GM12878 (cell line): ENCODE results near the gene RAB3GAP1. TPM values are rescaled to one million over a fixed set of nuclear protein-coding genes. Genes with fewer than 3 reads are reported as not detected.

ENCODE experiments used
- ATAC-seq: fragments of 200-7000 bp; cut with Tn5 transposase; 3 replicates; pipeline ENCODE4 v1.9.1; 2020; ENCODE audit warnings: mild to moderate bottlenecking, moderate library complexity
- Bru-seq: library from RNA; stranded (reverse); fragments of 400-500 nt; gene quantifications from one replicate; lab custom pipeline; 2021; lab: Mats Ljungman, UMichigan
- BruChase-seq, 2 experiments: library from RNA; stranded (reverse); fragments of 400-500 nt; gene quantifications; one replicate each; lab custom pipeline; 2021; lab: Mats Ljungman, UMichigan
- BruUV-seq: library from RNA; stranded (reverse); fragments of 400-500 nt; replicated peaks from 2 replicates; lab custom pipeline; 2021; lab: Mats Ljungman, UMichigan
- CTCF ChIA-PET: fragments of 300-600 bp; sonication (Branson Sonifier 250); formaldehyde crosslinking; extraction: SDS; loops from one replicate; lab custom pipeline; 2021; ENCODE audit warnings: inconsistent platforms; lab: Yijun Ruan, JAX
- POLR2A ChIA-PET: fragments of 350-600 bp; formaldehyde crosslinking; extraction: SDS; loops from one replicate; lab custom pipeline; 2021; ENCODE audit warnings: inconsistent platforms; lab: Charles Lee
- RAD21 ChIA-PET: fragments of 300-600 bp; sonication (Branson Sonifier 250); formaldehyde crosslinking; loops from one replicate; lab custom pipeline; 2023; ENCODE audit warnings: antibody characterized with exemption; ENCODE audit not compliant: unreplicated experiment; lab: Charles Lee
- SMC1A ChIA-PET: fragments of 300-600 bp; sonication (Branson Sonifier 250); formaldehyde crosslinking; loops from one replicate; lab custom pipeline; 2023; ENCODE audit not compliant: unreplicated experiment, uncharacterized antibody; lab: Charles Lee
- DNase-seq: peaks from one replicate; pipeline ENCODE4 v3.0.0-alpha.2; 2011; ENCODE audit warnings: low read depth, low spot score
- FAIRE-seq: peaks from 3 replicates; lab custom pipeline; 2011; peaks lifted over from hg19 to GRCh38; lab: Jason Lieb, UNC
- H2AFZ ChIP-seq: 2 replicates; pipeline ENCODE4 v1.6.0; 2011; ENCODE audit warnings: low read depth, low read length, control low read depth; ENCODE audit not compliant: control insufficient read depth
- H3K27ac ChIP-seq: 2 replicates; pipeline ENCODE4 v1.5.1; 2011; ENCODE audit warnings: control low read depth; ENCODE audit not compliant: control insufficient read depth, insufficient read depth
- H3K27me3 ChIP-seq, 2 experiments: replicated peaks in 1 of 2; 2 replicates each; pipeline versions ENCODE4 v1.6.0 to v1.6.1; 2011; ENCODE audit warnings: low read length in 1 of 2; ENCODE audit not compliant: control insufficient read depth in 2 of 2, insufficient read depth in 2 of 2
- H3K36me3 ChIP-seq, 2 experiments: 2 replicates each; pipeline ENCODE4 v1.5.1; 2011; ENCODE audit warnings: low read length in 1 of 2; ENCODE audit not compliant: control insufficient read depth in 2 of 2, insufficient read depth in 2 of 2
- H3K4me1 ChIP-seq: 2 replicates; pipeline ENCODE4 v1.6.1; 2011; ENCODE audit warnings: mild to moderate bottlenecking, low read length, moderate library complexity, mixed read lengths; ENCODE audit not compliant: control insufficient read depth, insufficient read depth
- H3K4me2 ChIP-seq: 2 replicates; pipeline ENCODE4 v1.6.0; 2011; ENCODE audit warnings: control low read depth; ENCODE audit not compliant: control insufficient read depth, insufficient read depth
- H3K4me3 ChIP-seq: fragments of 200-600 bp; sonication (generic); 2 replicates; pipeline ENCODE4 v1.5.1; 2016
- H3K79me2 ChIP-seq: 2 replicates; pipeline ENCODE4 v1.6.0; 2011; ENCODE audit warnings: low read length; ENCODE audit not compliant: control insufficient read depth, insufficient read depth
- H3K9ac ChIP-seq: 2 replicates; pipeline ENCODE4 v1.8.0; 2011; ENCODE audit warnings: low read length, control low read depth, mixed read lengths; ENCODE audit not compliant: control insufficient read depth, insufficient read depth
- H3K9me3 ChIP-seq: replicated peaks from 3 replicates; pipeline ENCODE4 v1.5.1; 2011; ENCODE audit warnings: mild to moderate bottlenecking, low read length; ENCODE audit not compliant: control insufficient read depth, insufficient read depth
- H4K20me1 ChIP-seq: 2 replicates; pipeline ENCODE4 v1.6.0; 2011; ENCODE audit not compliant: control insufficient read depth, insufficient read depth
- BMI1 ChIP-seq: fragments of 450-650 bp; IDR thresholded peaks from 2 replicates; pipeline ENCODE4 v1.6.1; 2016; ENCODE audit warnings: mild to moderate bottlenecking, moderate library complexity, borderline replicate concordance
- BRCA1 ChIP-seq: IDR thresholded peaks from 2 replicates; pipeline ENCODE4 v1.6.1; 2011; ENCODE audit warnings: low read depth, low read length, improper control_type of control experiment
- CBX3 ChIP-seq: fragments of 200-600 bp; sonication (generic); IDR thresholded peaks from 2 replicates; pipeline ENCODE4 v1.6.1; 2016; ENCODE audit warnings: low read depth, borderline replicate concordance
- FOXM1 ChIP-seq: IDR thresholded peaks from 2 replicates; pipeline ENCODE4 v1.6.1; 2012; ENCODE audit warnings: low read depth, mild to moderate bottlenecking, inconsistent platforms, low read length, moderate library complexity
- HDAC6 ChIP-seq: fragments of 200-600 bp; sonication (generic); IDR thresholded peaks from one replicate; pipeline ENCODE4 v1.8.0; 2017; ENCODE audit warnings: antibody characterized with exemption; ENCODE audit not compliant: unreplicated experiment
- IRF5 ChIP-seq: fragments of 450-650 bp; IDR thresholded peaks from 2 replicates; pipeline ENCODE4 v1.6.1; 2017; ENCODE audit warnings: borderline replicate concordance
- KLF5 ChIP-seq: fragments of 450-650 bp; IDR thresholded peaks from 2 replicates; pipeline ENCODE4 v1.6.1; 2014; ENCODE audit warnings: mild to moderate bottlenecking; ENCODE audit not compliant: partially characterized antibody
- LARP7 ChIP-seq: fragments of 450-650 bp; IDR thresholded peaks from 2 replicates; pipeline ENCODE4 v1.6.1; 2017; ENCODE audit warnings: mild to moderate bottlenecking
- MEF2B ChIP-seq: fragments of 450-650 bp; IDR thresholded peaks from 2 replicates; pipeline ENCODE4 v1.6.1; 2018; ENCODE audit warnings: mild to moderate bottlenecking, moderate library complexity; ENCODE audit not compliant: partially characterized antibody, poor library complexity, severe bottlenecking
- MTA2 ChIP-seq: fragments of 450-650 bp; IDR thresholded peaks from 2 replicates; pipeline ENCODE4 v1.6.1; 2016; ENCODE audit warnings: low read depth, mild to moderate bottlenecking, moderate library complexity
- NRF1 ChIP-seq: conservative IDR thresholded peaks from 2 replicates; pipeline ENCODE4 v1.6.1; 2011; ENCODE audit warnings: mild to moderate bottlenecking, low read depth, low read length, improper control_type of control experiment
- RBBP5 ChIP-seq: fragments of 200-600 bp; sonication (generic); conservative IDR thresholded peaks from 2 replicates; pipeline ENCODE4 v1.6.1; 2016
- RFX5 ChIP-seq: IDR thresholded peaks from 2 replicates; pipeline ENCODE4 v1.6.1; 2011; ENCODE audit warnings: low read depth, low read length, improper control_type of control experiment
- RUNX3 ChIP-seq: IDR thresholded peaks from 2 replicates; pipeline ENCODE4 v1.6.1; 2012; ENCODE audit warnings: low read length, inconsistent platforms
- SMAD5 ChIP-seq: IDR thresholded peaks from 2 replicates; pipeline ENCODE4 v1.6.1; 2016; ENCODE audit warnings: antibody characterized with exemption, low read depth
- STAT3 ChIP-seq: IDR thresholded peaks from 2 replicates; pipeline ENCODE4 v1.6.1; 2011; ENCODE audit warnings: low read depth, low read length, improper control_type of control experiment
- TCF12 ChIP-seq: IDR thresholded peaks from 2 replicates; pipeline ENCODE4 v1.6.1; 2011; ENCODE audit warnings: low read depth, mild to moderate bottlenecking, low read length
- YBX1 ChIP-seq: fragments of 450-650 bp; IDR thresholded peaks from 2 replicates; pipeline ENCODE4 v1.6.1; 2016; ENCODE audit warnings: antibody characterized with exemption
- YY1 ChIP-seq: IDR thresholded peaks from 2 replicates; pipeline ENCODE4 v1.6.1; 2011; ENCODE audit warnings: low read depth, mild to moderate bottlenecking, low read length
- ZSCAN29 ChIP-seq: fragments of 450-650 bp; IDR thresholded peaks from 2 replicates; pipeline ENCODE4 v1.6.1; 2017; ENCODE audit warnings: mild to moderate bottlenecking, moderate library complexity
- WGBS: methylation state at CpG from one replicate; pipeline ENCODE4 v1.1.6; 2016; ENCODE audit warnings: low lambda C conversion rate; ENCODE audit not compliant: insufficient replicate concordance, insufficient coverage; ENCODE audit errors: missing lambda C conversion rate; 5-methylcytosine and 5-hydroxymethylcytosine counted together
- in situ Hi-C: fragments of 300-500 bp; cut with MboI; formaldehyde crosslinking; loops from 9 replicates; pipeline ENCODE4 v1.14.3; 2018; ENCODE audit warnings: mixed read lengths
- intact Hi-C: fragments of 100-400 bp; cut with micrococcal nuclease; formaldehyde crosslinking; loops from one replicate; pipeline ENCODE4 v1.14.2; 2022; ENCODE audit not compliant: unreplicated experiment
- long read RNA-seq, 2 experiments: library from polyadenylated mRNA; unstranded; transcript quantifications; one replicate each; pipeline ENCODE4 v2.0.0, GENCODE V29; 2019 to 2020
- polyA minus RNA-seq, 3 experiments: library from RNA; depleted of rRNA, polyadenylated mRNA; stranded (reverse); fragments of >200 nt; gene quantifications; 2 replicates each; pipeline ENCODE4 v1.2.3, GENCODE V29; 2011
- polyA plus RNA-seq, 11 experiments: library from polyadenylated mRNA; depleted of rRNA in 4 of 11; unstranded in 6 of 11; stranded (reverse) in 5 of 11; fragments of >200 nt; fragmentation: Nextera tagmentation in 4 of 11; fragmentation: Illumina TruSeq in 1 of 11; extraction: Ambion mirVana in 4 of 11; extraction: Trizol in 1 of 11; gene quantifications; 1 replicate in 1 of 11; 2 replicates in 10 of 11; pipeline versions ENCODE4 v1.2.1 to v1.2.3, GENCODE V29; 2011 to 2016; ENCODE audit warnings: inconsistent platforms in 2 of 11, missing spikeins in 2 of 11, low read depth in 1 of 11
- total RNA-seq, 4 experiments: library from RNA; depleted of rRNA in 3 of 4; stranded (reverse); fragments of >200 nt in 3 of 4; fragmentation: Illumina TruSeq in 1 of 4; extraction: Trizol in 1 of 4; gene quantifications; 2 replicates each; pipeline versions ENCODE4 v1.2.1 to v1.2.3, GENCODE V29; 2013 to 2021

Gene RAB3GAP1
- 131 and 133 TPM in 2 replicates for total RNA-seq (2013; cell fraction: nucleolus; rRNA removed)
- total RNA-seq (2014; rRNA removed) (19.2 and 26.0 TPM in 2 replicates), total RNA-seq (2014; rRNA removed; fragmentation: Illumina TruSeq; extraction: Trizol) (36.9 and 37.4 TPM in 2 replicates), total RNA-seq (2021) (24.9 and 25.2 TPM in 2 replicates), polyA plus RNA-seq (2011; rRNA removed) (22.6 and 35.3 TPM in 2 replicates), polyA plus RNA-seq (2014; fragmentation: Illumina TruSeq; extraction: Trizol) (30.7 and 37.8 TPM in 2 replicates), polyA plus RNA-seq (2014; fragmentation: Nextera tagmentation; extraction: Ambion mirVana) (10 to 100 TPM; 13.7 to 20.9 TPM), polyA plus RNA-seq (2014; rRNA removed) (15.6 and 21.1 TPM in 2 replicates), polyA plus RNA-seq (2016; fragmentation: Nextera tagmentation; extraction: Ambion mirVana) (10 to 100 TPM; 18.3 to 19.8 TPM), polyA minus RNA-seq (2011; rRNA and poly(A)+ RNA removed) (27.5 and 39.2 TPM in 2 replicates), Bru-seq, nascent RNA (percentile 90 among the genes with signal in this experiment), BruChase-seq, experiment 1, labeled RNA remaining after a 6-hour chase (percentile 90 among the genes with signal in this experiment), BruChase-seq, experiment 2, labeled RNA remaining after a 2-hour chase (percentile 91 among the genes with signal in this experiment)
- 17.5 TPM for polyA plus RNA-seq (2011; ENCODE audit: low read depth)
- polyA plus RNA-seq (2011; cell fraction: cytosol; rRNA removed), result 10.4 and 14.9 TPM in 2 replicates
- polyA plus RNA-seq (2011; cell fraction: nucleus; rRNA removed), result 16.6 and 19.9 TPM in 2 replicates
- 23.8 and 25.4 TPM in 2 replicates for polyA plus RNA-seq (2012)
- polyA minus RNA-seq (2011; cell fraction: cytosol; rRNA and poly(A)+ RNA removed), result 10.2 and 11.9 TPM in 2 replicates
- 15.0 and 21.8 TPM in 2 replicates for polyA minus RNA-seq (2011; cell fraction: nucleus; rRNA and poly(A)+ RNA removed)
- long read RNA-seq, experiment 1, partial matches to known transcripts, result 1 of 5 reads
- long read RNA-seq, experiment 1, other reads (novel, unspliced or antisense), result 4 of 5 reads
- long read RNA-seq, experiment 2, full-length matches to known transcripts, result 5 of 67 reads
- long read RNA-seq, experiment 2, partial matches to known transcripts, result 49 of 67 reads
- long read RNA-seq, experiment 2, other reads (novel, unspliced or antisense), result 13 of 67 reads

DNA sequence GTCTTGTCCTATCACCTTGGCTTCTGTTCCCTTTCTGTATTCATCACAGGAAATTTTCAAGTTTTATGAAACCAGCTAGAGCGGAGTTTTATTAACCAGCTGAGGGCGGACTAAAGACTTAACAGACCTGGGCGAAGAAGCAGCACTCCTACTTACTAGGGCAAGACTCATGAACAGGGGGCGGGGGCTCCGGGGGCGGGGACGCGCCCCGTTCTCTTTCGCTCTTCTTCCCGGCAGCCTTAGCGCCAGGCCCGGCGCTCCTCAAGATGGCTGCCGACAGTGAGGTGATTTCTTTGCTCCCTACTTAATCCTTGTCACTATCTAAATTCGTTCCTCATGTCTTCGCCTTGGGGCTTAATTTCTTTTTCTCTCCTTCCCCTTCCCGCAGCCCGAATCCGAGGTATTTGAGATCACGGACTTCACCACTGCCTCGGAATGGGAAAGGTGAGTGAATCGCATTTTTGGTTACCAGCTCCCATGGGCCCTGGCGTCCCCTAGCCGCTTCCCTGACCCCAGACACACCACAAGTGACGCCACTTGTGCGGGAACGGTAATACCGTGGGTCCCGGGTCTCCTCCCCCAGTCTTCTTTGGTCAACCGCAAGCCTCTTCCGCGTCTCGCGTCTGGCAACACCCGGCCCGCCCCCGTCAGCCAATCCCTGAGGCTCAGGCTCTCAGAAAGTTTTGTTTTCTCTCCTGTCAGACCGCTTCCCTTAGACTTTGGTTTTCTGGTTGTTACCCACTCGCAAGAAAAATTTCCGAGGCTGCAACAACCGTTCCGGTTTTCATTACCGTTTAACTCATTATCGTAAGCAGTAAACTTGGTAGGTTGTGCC lies at the start of gene RAB3GAP1:
Gene RAB3GAP1 (plus strand): TSS at position 251 of the 835 bp plus-strand sequence. CDS start 16 bp downstream, at position 267.
- peak within 1 kb of the TSS; percentile 64 for H3K4me2 ChIP-seq
- H3K27me3 ChIP-seq, result no peaks in the 10 kb centered on the region; a peak in 1 of 4 replicates
- POLR2A ChIA-PET, result no interaction called here
- ATAC-seq (peak; percentile 90), DNase-seq (peak; percentile 64), FAIRE-seq (peak; percentile 94)
- TSS peak; percentile 67 for BruUV-seq
- SMC1A ChIA-PET, result interaction anchor here (0.8 to 2.2 kb wide), 5 partner anchors 9 to 691 kb away, joined by 3 to 5 read pairs (median 4); no protein-coding TSS in a partner anchor
- CTCF ChIA-PET, result interaction anchor here (0.9 to 2.8 kb wide), 8 partner anchors 9 to 1332 kb away, joined by 3 to 8 read pairs (median 4); no protein-coding TSS in a partner anchor
- H3K79me2 ChIP-seq, result peaks cover 44% of the 10 kb centered on the region
- H2AFZ ChIP-seq, result peak within 1 kb of the TSS; percentile 99
- H3K4me3 ChIP-seq, result peak within 1 kb of the TSS; percentile 88
- H3K9me3 ChIP-seq, result no peaks in the 10 kb centered on the region
- RAD21 ChIA-PET, result interaction anchor here (0.7 to 1.6 kb wide), 4 partner anchors 134 to 1332 kb away, joined by 3 to 4 read pairs (median 3); no protein-coding TSS in a partner anchor
- H4K20me1 ChIP-seq, result no peaks in the 10 kb centered on the region
- H3K27ac ChIP-seq, result peak within 1 kb of the TSS; percentile 99
- H3K4me1 ChIP-seq, result no peaks in the 10 kb centered on the region
- no peaks in the 10 kb centered on the region for H3K36me3 ChIP-seq
- in situ Hi-C loops (no loop called here), intact Hi-C loops (no loop called here)
- H3K9ac ChIP-seq, result peak within 1 kb of the TSS; percentile 99
- WGBS, result under 1% methylated on average over 43 of the region's 45 CpGs
- peak; percentile 73 for TF ChIP-seq IRF5
- peak; percentile 96 for TF ChIP-seq RUNX3
- TF ChIP-seq STAT3, result no peak
- TF ChIP-seq LARP7, result peak; percentile 82; the same call in 1 of the 2 replicates
- peak; percentile 82 for TF ChIP-seq MTA2
- no peak for TF ChIP-seq NRF1
- no peak for TF ChIP-seq BRCA1
- no peak for TF ChIP-seq CBX3
- peak; percentile 19; the same call in 1 of the 2 replicates for TF ChIP-seq BMI1
- no peak for TF ChIP-seq HDAC6
- peak; percentile 96 for TF ChIP-seq YY1
- TF ChIP-seq SMAD5, result no peak; the same call in 1 of the 2 replicates
- no peak for TF ChIP-seq ZSCAN29
- TF ChIP-seq TCF12, result 0 out of 2 replicates have a peak, but pooled peaks have one; percentile 21
- peak; percentile 79 for TF ChIP-seq MEF2B
- TF ChIP-seq YBX1, result no peak
- no peak for TF ChIP-seq FOXM1
- TF ChIP-seq RFX5, result no peak
- TF ChIP-seq KLF5, result peak; percentile 60
- 0 out of 2 replicates have a peak, but pooled peaks have one; percentile 64 for TF ChIP-seq RBBP5
